Stimulated activated CD8-positive, alpha-beta memory T cell treated with anti-CD3 and anti-CD28 coated beads, Interleukin-7, amount 100 ng/mL, for 24 hours (primary cell): Measurements from ENCODE around the gene EPHB3.
"Not testable (repeated sequence)": the region's sequence is repeated elsewhere in the genome, so short reads cannot be mapped to it uniquely, and the experiment has no call there.

Experiments used
- DNase-seq: peaks from one replicate; pipeline ENCODE4 v3.0.0-alpha.2; 2020; ENCODE audit warnings: low read depth

Gene EPHB3

DNA sequence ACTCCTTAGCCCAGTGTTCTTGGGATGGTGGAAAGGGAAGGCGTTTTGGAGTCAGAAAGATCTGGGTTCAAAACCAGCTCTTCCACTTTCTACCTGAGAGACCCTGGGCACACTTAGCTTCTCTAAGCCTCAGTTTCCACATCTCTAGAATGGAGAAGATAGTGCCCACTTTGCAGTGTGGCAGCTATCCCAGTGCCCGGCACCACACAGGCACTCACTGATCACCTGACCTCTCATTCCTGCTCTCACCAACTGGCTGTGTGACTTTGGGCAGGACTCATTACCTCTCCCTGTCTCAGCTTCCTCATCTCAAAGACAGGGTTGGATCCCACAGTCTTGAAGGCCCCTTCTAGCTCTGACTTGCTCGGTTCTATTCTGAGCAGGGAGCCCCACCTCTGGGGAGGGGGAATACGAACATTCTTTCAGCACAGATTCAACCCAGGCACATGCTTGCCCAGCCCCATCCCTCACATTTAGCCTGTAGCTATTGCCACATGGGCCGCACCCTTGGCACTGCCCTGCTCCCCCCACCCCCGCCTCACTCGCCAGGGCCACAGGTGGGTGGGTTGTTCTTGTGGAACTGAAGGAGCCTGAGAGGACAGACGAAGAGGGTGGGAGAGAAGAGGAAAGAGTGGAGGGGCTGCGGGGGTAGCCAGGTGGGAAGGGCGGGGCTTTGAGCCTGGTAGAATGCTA is 39.2 kb downstream of the EPHB3 start:
- no peak for DNase-seq

DNA sequence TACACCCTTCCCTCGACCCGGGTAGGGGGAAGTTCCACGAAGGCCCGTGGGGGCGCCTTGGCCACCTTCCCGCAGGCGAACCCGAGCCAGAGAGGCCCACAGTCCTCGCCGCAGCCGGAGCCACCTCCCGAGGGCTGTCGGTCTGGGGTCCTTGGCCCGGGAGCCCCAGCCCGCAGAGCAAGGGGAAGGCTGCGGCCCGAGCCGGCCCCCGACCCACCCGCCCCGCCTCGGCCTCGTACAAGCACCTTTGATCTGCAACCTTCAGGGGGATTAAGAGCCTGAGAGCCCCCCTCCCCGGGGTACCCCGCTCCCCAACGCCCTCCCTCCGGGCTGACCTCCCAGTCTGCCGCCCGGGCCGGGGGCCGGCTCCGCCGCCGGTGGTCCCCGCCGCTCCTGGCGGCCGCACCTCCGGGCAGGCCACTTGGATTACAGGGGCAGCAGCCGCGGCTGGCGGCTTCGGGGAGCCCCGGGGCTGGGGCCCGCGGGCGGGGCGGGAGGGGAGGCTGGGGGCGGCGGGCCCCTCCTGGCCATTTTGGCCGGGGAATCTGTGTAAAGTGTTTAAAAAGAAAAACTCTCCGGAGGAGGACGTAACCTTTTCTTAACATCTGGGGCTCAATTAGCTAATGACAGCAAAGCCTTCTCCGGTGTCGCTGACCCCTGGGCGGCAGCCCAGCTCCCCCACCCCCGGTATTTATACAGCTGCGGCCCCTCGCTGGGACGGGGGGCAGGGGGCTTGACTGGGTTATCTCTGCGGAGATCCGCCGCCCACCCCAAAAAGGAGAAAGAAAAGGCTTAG is 40.2 kb downstream of the EPHB3 start:
- DNase-seq: no peak

DNA sequence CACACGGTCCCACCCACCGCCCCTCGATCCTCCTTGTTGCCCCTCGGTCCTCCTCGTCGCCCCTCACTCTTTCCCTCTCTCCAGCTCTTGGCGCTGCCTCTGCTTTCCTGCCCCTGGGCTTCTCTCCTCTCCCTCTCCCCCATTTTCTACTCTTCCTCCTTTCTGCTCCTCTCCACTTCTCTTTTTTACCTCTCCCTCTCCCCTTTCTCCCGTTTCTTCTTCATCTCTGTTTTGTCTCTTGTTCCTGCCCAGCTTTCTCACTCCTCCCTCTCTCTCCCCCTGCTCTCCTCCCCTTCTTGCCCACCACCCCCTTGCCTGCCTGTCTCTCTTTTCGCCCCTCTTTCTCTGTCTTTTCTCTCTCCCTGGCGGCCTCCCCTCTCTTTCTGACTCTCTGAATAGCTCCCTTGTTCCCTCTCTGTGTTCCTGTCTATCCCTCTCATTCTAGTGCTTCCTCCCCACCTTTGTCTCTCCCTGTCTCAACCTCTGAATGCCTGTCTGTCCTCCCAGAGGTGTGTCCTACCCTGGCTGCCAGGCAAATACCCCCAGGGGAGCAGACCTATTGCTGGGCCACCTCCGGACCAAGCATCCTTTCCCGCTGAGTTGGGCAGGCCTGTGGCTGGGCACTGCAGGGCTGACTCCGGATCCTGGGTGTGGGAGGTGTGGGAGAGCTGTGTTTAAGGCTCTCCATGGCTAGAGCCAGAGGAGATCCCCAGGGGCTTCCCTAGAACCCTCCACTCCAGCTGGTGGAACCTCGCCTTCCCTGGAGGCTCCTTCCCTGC is 41.0 kb downstream of the EPHB3 start:
- no peak for DNase-seq

DNA sequence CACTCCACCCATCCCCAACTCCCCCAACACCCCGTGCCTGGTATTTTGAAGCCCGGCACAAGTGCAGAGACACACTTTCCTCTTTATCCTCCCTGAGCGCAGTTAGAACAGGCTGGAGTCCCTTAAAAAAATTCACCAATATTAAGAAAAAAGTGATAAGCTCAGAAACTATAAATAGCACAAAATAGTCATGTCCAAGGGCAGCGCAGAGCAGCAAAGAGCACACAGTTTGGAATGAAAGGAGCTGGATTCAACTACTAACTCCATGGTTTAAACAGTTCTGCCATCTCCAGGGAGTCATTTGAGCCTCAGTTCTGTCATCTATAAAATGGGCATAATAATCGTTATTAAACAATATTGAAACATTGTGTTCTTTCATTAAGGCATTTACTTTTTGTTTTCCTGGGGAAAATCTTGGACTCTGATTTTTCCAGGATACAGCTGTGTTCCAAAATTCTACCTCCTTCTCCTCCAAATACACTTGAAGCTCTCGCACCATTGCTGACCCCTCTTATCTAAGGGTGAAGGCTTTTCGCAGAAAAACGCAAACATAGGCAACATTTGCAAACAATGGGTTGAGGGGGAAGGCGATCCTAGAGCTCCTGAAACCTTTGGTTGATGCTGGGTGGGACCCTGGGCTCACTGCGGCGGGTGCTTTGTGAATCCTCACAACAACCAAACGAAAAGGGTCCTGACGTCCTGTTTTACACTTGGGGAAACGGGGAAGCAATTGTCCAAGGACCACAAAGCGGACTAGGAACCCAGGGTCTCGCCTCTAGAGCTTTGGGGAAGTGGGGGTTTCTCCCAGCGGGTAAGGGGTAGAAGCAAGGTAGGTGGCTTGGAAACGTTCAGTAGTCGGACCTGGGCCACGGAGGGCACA is 41.8 kb downstream of the EPHB3 start:
- DNase-seq: no peak

DNA sequence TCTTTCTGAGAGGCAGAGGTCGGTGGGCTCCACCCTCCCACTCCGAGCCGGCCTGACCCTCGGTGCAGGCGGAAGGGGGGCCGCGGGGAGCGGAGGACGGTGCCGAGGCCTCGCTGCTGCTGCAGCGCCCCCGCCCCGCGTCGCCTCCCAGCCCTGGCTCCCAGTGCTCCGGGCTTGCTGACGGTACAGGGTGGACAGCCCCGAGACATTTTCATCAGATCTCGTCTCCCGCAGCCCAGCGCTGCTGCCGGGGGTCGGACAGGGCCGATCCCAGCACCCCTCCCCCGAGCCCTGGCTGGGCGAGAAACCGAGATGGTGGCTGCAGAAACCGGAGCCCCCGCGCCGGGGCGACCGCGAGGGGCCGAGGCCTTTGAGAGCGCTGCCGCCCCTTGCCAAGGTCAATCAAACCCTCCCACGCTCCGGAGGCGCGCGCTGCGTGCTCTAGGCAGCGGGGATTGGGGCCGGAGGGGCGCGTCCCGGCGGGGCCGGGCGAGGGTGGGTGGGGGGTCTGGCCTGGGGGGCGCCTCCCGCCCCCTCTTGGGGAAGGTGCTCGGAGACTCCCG is 42.5 kb downstream of the EPHB3 start:
- DNase-seq: no peak

DNA sequence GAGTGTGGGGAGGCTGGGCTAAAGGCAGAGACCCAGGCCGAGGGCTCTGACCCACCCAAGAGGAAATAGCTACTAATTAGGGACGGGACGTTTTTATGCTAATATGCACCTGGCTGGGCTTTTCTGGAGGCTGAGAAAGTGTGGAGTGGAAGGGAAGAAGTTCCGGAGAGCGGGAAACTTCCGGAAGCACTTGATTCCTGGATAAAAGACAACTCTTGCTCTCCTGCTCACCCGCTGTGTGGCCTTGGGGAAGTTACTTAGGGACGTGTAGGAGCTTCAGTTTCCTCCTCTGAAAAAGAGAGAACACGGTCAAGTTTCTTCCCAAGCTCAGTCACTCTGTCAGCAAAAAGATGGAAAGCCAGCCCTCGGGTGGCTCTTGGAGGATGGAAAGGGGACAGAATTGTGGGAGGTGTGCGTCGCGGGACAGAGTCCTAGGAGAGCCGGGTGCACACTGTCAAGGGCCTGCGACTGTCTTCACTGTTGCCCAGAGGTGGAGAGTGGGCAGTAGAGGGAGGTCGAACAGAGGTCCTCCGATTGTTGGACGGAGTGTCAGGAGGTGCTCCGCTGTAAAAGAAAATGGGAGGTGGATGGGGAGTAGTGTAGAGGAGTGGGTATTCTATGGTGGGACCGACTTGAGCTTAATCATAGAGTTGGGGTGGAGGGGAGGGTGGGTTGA is 43.2 kb downstream of the EPHB3 start:
- no peak for DNase-seq

DNA sequence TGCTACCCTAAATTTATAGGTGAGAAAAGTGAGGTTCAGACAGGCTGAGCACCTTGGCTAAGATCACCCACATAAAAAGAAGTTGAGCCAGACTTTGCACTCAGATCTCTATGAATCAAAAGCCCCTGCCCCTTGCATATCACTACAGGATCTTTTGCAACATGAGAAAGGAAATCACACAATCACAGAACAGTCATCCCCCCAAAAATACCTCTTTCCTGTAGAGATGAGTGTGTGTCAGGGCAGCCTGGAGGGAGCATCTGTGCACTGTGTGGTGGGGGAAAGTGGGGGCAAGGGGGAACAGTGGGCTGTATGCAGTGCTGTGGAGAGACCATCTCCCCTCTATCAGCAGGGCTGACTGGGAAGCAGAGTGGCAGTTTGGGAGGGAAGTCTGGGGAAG is 46.6 kb downstream of the EPHB3 start:
- no peak for DNase-seq

DNA sequence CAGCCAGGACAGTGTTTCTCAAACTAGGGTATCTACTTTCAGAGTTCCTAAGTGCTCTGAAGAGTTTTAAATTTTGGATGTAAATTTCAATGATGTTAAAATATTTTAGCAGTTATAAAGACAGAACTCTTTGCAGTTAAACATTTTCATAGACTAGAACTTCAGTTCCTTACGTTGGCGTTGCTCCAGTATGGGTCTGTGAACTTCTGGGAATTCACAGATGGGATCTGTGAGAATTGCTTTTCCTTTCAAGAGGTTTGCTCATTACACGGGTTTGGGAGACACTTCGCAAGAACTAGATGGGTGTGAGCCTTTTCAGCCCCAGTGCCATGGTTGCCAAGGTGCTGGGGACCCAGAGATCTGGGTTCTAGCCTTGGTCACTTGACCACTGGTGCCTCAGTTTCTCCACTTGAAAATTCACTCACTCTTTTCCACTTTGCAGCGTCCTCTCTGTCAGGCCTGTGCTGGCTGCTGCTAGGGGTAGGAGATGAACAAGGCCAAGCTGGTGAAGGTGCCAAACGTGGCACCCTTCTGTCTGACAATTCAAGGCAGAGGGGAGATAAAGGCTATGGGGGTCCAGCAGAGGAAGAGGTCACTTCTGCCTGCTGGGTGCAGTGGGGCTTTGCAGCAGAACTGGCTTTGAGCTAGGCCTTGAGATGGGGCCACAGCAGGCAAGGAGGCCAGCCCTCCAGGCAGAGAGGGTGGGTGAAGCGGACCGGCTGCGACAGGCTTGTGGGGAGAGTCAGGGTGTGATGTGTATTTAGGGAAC is 48.1 kb downstream of the EPHB3 start:
- DNase-seq: no peak

DNA sequence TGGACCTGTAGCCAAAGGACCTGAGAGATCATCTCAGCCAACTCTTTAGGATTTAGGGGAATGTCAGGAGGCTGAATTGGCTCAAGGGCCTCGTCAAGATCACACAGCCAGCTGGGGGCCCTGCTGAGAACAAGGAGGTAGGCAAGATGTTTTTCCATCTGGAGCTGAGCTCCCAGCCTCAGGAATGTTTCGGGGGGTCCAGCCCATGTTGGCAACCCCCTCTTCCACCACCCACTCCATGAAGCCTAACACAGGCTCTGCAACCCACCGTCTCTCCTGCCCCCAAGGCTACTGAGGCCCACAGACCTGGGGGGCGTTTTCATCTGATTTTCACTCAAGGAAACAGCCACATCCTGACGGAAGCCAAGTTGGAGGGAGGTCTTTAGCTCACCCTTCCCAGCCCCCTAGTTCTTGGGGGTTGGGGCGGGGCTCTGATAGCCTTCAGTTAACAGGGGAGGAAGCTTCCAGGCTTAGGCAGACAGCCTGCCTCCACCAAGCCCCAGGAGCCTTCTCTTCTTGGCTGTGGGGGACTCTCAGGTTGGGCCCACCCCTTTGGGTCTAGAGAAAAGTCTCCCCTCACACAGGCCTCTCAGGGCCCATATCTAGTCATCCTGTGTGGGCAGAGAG is 48.8 kb downstream of the EPHB3 start:
- no peak for DNase-seq

DNA sequence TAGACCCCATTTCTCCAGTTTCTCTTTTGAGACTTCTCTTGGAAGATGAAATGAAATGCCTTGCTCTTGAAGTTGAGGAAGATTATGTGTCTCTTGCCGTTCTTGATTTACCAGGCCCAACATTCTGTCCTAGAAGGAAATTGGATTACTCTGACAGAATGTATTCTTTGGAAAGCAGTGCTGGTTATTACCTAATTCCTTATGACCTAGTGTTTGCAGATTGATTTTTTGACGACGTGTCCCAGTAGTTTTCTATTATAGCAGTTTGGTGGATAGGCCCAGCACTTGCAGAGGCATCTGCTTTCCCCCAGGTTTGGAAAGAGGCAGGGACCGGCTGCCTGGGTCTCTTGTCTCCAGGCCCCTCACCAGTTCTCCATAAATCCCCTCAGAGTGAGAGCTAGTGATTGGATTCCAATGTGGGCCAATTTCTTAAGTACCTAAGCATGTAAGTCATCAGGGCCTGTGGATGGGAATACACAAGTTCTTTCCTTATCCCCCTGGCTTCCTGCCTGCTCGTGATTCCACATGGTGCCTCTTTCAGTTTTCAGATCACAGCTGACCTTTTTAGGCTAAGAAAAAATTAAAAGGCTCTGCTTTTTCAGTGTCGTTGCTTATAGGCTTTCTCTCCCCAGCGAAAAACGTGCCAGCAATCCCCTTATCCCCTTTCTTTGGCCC is 50.2 kb downstream of the EPHB3 start:
- DNase-seq: no peak

DNA sequence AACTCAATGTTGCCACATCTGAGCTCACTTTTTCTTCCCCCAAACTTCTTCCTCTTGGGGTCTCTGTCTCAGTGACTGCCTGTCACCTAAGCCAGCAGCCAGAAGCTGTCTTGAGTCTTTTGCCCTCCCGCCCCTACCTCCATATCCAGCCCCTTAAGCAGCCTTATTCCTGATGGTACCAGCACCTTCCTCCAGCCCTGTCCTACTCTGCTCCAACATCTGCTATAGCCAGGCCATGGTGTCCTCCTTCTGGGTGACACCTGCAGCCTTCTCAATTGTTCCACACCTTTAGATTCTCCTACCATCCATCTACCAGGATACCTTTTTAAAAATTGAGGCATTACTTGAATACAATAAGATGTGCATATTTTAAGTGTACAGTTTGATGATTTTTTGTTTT is 53.8 kb downstream of the EPHB3 start:
- no peak for DNase-seq

DNA sequence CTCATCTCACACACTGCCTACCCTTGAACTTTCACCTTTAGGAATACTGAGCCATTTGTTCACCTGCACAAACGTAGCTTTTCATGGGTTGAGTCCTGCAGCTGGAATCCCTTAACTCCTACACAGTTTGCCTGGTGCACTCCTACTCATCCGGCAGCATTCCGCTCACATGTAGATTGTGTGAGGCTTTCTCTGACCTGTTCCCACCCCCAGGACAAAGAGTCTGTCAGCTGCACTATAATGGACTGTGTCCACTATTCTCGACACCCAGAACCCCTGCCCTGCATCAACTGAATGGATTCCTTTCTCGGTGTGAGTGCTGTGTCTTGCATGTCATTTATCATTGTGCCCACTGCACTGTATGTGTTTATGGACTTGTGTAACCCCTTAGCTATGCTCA is 54.9 kb downstream of the EPHB3 start:
- no peak for DNase-seq

DNA sequence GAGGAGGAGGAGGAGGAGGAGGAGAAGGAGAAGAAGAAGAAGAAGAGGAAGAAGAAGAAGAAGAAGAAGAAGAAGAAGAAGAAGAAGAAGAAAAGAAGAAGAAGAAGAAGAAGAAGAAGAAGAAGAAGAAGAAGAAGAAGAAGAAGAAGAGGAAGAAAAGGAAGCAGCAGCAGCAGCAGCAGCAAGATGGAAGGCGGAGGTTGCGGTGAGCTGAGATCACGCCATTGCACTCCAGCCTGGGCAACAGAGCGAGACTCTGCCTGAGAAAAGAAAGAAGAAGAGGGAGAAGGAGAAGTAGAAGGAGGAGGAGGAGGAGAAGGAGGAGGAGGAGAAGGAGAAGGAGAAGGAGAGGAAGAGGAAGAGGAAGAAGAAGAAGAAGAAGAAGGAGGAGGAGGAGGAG is 55.7 kb downstream of the EPHB3 start:
- DNase-seq: not testable (repeated sequence)

DNA sequence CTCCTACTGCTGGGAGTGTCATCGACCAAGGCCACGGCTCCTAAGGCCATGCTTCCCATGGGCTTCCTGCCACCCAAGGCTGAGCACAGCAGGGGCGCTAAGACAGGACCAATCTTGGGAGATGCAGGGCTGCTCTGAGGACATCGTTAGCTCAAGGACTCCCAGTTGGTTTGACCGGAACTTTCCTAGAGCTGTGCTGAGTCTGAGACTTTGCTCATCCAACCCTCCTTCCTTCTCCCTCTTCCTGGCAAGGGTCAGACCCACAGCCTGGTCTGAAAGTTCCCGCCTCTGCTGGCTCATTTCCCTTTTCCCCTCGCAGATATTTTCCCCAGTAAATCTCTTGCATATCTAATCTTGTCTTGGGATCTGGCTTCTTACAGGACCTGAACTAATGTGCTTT is 57.2 kb downstream of the EPHB3 start:
- no peak for DNase-seq

DNA sequence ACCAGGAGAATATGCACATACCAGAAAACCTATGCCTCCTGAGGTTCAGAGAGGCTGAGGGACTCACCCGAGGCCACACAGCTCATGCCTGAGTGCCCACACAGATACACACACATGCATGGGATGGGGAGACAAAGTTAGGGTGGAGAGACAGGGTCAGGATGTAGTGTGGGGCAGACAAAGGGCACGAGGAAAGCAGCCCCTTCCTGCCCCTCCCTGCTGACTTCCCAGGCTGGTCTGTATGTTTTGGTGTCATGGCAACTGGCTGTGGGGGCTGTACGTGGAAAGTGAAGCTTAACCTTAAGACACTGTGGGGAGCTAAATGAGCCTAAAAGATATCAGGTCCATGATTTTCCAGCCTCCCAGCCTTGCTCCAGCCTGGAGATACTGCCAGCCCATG is 57.8 kb downstream of the EPHB3 start:
- no peak for DNase-seq

DNA sequence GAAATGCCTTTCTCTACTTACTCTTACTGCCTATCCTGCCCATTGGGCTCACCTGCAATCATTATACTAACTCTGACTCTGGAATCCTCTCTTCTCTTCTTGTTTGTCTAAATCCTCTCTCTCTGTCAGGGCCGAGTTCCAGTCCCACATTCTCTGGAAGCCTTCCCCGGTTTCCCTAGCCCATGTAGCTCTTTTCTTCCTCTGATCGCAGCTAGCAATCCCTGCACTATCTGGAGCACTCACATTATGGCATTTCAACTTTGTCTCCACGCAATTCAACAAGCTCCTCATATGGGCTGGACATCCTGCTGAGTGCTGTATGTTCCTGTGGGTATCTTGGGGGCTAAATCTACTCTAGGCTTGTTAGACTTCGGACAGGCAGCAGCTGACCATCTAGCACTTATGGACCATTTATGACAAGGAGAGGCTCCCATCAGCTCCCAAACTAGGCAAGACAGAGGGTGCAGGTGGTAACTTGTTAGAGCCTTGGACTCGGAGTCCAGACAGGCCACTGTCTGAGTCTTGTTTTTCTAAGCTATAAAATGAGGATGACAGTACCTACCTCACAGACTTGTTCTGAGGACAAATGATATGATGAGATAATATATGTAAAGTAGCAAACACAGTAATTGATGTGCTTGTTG is 58.3 kb downstream of the EPHB3 start:
- no peak for DNase-seq

DNA sequence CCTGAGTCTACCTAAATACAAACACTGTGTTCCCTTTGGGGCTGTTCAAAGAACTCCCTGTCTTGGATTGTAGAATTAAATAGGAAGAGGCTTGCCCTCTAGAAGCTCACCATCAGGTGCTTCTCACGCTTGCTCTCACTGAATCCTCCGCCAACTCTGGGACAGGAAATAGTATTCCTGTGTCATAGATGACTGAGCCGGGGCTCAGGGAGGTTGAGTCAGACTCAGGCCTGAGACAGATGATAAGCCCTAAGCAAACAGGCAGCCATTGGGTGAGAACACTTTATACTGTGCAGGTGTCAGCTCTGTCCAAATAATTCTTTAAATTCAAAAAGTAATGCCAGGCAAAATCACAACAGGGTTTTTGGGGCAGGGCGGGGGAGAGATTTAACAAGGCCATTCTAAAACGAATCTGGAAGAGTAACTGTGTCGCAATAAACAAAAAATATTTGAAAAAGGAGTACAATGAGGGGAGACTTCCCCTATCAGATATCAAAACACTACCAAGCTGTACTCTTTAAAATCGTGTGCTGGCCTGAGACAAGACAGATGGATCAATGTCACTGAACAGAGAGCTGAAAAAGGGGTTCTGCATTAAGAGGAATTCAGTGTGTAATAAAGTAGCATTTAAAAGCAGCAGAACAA is 59.0 kb downstream of the EPHB3 start:
- no peak for DNase-seq

DNA sequence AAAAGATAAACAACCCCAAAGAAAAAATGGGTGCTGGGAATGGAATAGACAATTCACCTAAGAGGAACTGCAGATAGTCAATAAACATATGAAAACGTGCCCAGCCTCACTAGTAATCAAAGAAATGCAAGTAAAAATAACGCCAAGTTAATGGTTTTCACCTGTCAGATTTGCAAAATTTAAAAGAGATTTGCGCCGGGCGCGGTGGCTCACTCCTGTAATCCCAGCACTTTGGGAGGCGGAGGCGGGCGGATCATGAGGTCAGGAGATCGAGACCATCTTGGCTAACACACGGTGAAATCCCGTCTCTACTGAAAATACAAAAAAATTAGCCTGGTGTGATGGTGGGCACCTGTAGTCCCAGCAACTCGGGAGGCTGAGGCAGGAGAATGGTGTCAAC is 60.6 kb downstream of the EPHB3 start:
- not testable (repeated sequence) for DNase-seq
